ENCODE data around the gene COX4I2. TPM values are rescaled to one million over a fixed set of nuclear protein-coding genes. Genes with fewer than 3 reads are reported as not detected.

Gene COX4I2
- polyA plus RNA-seq, 1 donor from 2014 or later = not detected

DNA sequence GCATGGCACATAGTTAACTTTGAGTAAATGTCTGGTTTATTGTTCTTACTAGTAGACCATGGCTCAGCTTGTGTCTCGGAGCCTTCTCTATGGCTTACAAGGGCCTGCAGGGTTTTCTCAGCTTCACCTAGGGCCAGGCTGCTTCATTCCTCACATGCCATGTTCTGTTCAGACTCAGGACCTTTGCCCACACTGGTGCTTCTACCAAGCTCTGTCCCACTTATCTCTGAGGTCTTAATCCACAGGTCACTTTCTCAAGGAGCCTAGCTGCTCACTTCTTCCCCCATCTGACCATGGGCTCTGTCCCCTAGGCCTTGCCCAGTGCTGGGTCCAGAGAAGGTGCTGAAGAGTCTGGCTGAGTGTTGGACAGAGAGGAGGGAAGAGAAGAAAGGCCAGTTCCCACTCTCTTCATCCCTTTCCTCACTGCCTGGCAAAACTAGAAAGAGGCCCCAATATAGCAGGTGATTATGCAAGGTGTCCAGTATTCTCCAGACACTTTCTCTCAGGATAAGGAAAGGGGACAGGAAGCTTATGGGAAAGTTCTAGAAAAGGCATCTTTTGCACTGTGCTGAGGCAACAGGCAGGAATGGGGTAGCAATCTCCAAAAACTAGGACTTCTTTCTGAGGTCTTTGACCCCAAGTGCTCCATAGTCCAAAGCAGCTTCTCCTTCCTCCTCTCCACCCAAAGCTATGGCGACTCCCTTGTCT lies 40.0 kb downstream of the COX4I2 start:
- no peak overlapping the region for H3K27ac ChIP-seq (ENCODE audit: low read length)
- no peak overlapping the region for H3K9ac ChIP-seq (ENCODE audit: low read length)

DNA sequence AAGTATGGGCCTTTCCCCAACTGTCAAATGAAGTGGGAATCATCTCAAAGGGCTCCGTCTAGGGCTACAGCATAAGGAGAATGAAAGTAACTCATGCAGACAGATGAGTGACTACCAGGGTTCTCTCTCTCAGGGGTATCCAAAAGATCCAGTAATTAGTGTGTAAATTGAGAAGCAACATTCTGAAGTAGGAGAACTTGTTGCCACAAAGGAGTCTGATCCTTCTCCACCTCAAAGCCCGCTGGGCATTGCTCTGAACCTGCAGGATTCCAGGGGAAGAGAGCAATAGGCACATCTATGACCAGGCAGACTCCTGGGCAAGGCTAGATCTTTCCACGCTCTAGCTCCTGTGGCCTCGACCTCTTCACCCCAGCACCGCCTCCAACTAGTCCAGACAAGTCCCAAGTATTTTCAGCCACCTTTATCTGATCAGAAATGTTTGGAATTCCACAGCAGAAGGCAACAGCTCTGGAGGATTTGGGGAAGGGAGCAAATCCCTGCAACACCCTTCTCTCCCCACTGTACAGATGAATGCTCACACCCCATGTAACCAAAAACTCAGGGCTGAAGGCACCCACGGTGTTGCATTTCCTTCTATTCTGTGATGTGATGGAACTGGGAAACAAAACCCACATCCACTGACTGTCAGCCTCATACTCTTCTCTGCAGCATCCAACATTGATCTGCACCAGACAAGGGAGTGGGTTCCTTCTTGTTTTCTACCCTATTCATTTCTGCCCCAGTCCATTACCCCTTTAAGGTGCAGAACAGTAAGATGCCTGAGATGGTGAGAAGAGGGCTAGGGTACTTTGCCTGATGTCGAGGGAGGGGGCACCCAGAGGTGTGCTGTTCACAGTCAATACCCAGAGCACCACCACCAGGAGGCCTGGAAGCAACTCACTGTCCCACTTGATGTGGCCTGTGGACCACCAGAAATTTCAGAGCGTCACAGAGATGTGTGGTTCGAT lies 41.0 kb downstream of the COX4I2 start:
- Histone ChIP-seq H3K4me2 (ENCODE audit: low read length) (no peak overlapping the region), H4K20me1 (ENCODE audit: insufficient read depth) (peaks cover 4% of the 10 kb centered on the region), H3K79me2 (replicated peaks; ENCODE audit: insufficient read depth, low read length) (no peaks in the 10 kb centered on the region)

More for the DNA sequence above, 40.0 kb downstream of the COX4I2 start:
- H3K9me3 ChIP-seq (ENCODE audit: low read length) = no peaks in the 10 kb centered on the region
- no peak overlapping the region for H2AFZ ChIP-seq (ENCODE audit: low read depth, low read length)
- H3K79me2 ChIP-seq (replicated peaks; ENCODE audit: insufficient read depth, low read length) = no peaks in the 10 kb centered on the region
- H3K4me2 ChIP-seq (ENCODE audit: low read length) = no peak overlapping the region
- H3K27me3 ChIP-seq (ENCODE audit: insufficient read depth, low read depth, low read length) = no peaks in the 10 kb centered on the region
- no peak overlapping the region for H3K4me3 ChIP-seq (ENCODE audit: low read length)
- no peaks in the 10 kb centered on the region for H3K36me3 ChIP-seq (ENCODE audit: insufficient read depth, low read length)
- no peaks in the 10 kb centered on the region for H3K9me2 ChIP-seq (ENCODE audit: insufficient read depth, low read length)
- peaks cover 4% of the 10 kb centered on the region for H4K20me1 ChIP-seq (ENCODE audit: insufficient read depth)
- H3F3A ChIP-seq (ENCODE audit: insufficient read depth, low read length, poor library complexity, severe bottlenecking) = no peaks in the 10 kb centered on the region
- no peak for TF ChIP-seq EP300 (conservative IDR thresholded peaks at IDR 0.05; ENCODE audit: poor library complexity, severe bottlenecking)
- TF ChIP-seq, protein P1, sequence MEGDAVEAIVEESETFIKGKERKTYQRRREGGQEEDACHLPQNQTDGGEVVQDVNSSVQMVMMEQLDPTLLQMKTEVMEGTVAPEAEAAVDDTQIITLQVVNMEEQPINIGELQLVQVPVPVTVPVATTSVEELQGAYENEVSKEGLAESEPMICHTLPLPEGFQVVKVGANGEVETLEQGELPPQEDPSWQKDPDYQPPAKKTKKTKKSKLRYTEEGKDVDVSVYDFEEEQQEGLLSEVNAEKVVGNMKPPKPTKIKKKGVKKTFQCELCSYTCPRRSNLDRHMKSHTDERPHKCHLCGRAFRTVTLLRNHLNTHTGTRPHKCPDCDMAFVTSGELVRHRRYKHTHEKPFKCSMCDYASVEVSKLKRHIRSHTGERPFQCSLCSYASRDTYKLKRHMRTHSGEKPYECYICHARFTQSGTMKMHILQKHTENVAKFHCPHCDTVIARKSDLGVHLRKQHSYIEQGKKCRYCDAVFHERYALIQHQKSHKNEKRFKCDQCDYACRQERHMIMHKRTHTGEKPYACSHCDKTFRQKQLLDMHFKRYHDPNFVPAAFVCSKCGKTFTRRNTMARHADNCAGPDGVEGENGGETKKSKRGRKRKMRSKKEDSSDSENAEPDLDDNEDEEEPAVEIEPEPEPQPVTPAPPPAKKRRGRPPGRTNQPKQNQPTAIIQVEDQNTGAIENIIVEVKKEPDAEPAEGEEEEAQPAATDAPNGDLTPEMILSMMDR (IDR thresholded peaks at IDR 0.05; ENCODE audit: poor library complexity, severe bottlenecking) = no peak

More for the DNA sequence above, 41.0 kb downstream of the COX4I2 start:
- Histone ChIP-seq H3K4me3 (ENCODE audit: low read length) (no peak overlapping the region), H3K9ac (ENCODE audit: low read length) (no peak overlapping the region), H3K9me2 (ENCODE audit: insufficient read depth, low read length) (no peaks in the 10 kb centered on the region), H3K27me3 (ENCODE audit: insufficient read depth, low read depth, low read length) (no peaks in the 10 kb centered on the region), H3K27ac (ENCODE audit: low read length) (no peak overlapping the region), H3K9me3 (ENCODE audit: low read length) (no peaks in the 10 kb centered on the region), H3F3A (ENCODE audit: insufficient read depth, low read length, poor library complexity, severe bottlenecking) (no peaks in the 10 kb centered on the region), H3K36me3 (ENCODE audit: insufficient read depth, low read length) (no peaks in the 10 kb centered on the region), H2AFZ (ENCODE audit: low read depth, low read length) (no peak overlapping the region)
- TF ChIP-seq, protein P1 (IDR thresholded peaks at IDR 0.05; ENCODE audit: poor library complexity, severe bottlenecking) = no peak
- TF ChIP-seq POLR2AphosphoS5 (IDR thresholded peaks at IDR 0.05) (no peak), MXI1 (conservative IDR thresholded peaks at IDR 0.05; ENCODE audit: poor library complexity, severe bottlenecking) (no peak), EZH2 (IDR thresholded peaks at IDR 0.05; ENCODE audit: borderline replicate concordance, insufficient read depth, low read length, poor library complexity, severe bottlenecking) (no peak), EP300 (conservative IDR thresholded peaks at IDR 0.05; ENCODE audit: poor library complexity, severe bottlenecking) (no peak), RAD21 (conservative IDR thresholded peaks at IDR 0.05) (no peak), TAF1 (IDR thresholded peaks at IDR 0.05; ENCODE audit: low read depth) (no peak), SMC3 (conservative IDR thresholded peaks at IDR 0.05; ENCODE audit: poor library complexity) (no peak)
- TF ChIP-seq, protein P2, sequence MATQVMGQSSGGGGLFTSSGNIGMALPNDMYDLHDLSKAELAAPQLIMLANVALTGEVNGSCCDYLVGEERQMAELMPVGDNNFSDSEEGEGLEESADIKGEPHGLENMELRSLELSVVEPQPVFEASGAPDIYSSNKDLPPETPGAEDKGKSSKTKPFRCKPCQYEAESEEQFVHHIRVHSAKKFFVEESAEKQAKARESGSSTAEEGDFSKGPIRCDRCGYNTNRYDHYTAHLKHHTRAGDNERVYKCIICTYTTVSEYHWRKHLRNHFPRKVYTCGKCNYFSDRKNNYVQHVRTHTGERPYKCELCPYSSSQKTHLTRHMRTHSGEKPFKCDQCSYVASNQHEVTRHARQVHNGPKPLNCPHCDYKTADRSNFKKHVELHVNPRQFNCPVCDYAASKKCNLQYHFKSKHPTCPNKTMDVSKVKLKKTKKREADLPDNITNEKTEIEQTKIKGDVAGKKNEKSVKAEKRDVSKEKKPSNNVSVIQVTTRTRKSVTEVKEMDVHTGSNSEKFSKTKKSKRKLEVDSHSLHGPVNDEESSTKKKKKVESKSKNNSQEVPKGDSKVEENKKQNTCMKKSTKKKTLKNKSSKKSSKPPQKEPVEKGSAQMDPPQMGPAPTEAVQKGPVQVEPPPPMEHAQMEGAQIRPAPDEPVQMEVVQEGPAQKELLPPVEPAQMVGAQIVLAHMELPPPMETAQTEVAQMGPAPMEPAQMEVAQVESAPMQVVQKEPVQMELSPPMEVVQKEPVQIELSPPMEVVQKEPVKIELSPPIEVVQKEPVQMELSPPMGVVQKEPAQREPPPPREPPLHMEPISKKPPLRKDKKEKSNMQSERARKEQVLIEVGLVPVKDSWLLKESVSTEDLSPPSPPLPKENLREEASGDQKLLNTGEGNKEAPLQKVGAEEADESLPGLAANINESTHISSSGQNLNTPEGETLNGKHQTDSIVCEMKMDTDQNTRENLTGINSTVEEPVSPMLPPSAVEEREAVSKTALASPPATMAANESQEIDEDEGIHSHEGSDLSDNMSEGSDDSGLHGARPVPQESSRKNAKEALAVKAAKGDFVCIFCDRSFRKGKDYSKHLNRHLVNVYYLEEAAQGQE (IDR thresholded peaks at IDR 0.05; ENCODE audit: borderline replicate concordance) = no peak

Measured in neural cell (in vitro differentiated cells).